ENCODE results near the gene NOL6.

The NOL6 gene

DNA sequence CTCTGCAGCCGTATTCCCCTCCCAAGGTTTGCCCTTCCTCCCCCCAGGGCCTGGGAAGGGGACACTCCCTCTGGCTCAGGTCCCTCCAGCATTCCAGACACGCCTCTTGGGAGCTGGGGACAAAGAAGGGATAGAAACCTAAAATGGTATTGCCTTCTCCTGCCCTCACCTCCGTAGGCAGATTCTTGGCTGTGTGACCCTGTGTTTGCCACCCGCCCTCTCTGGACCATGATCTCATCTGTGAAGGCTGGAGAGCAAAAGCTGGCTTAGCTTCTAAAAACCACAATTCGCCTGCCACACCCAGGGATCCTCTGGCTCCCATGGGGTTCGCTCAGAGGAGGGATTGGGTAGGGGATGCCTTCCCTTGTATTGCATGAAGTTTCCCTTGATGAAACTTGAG, 34.0 kb downstream of the NOL6 start:
- Histone ChIP-seq H2AFZ (ENCODE audit: low read depth, low read length) (no peak overlapping the region), H3K4me3 (ENCODE audit: low read depth in 1 of 2, low read length in 2 of 2) (no peak overlapping the region), H3K4me1 (ENCODE audit: insufficient read depth, low read length) (peaks cover 2% of the 10 kb centered on the region; the same call in 1 of the 2 replicates), H3K27ac (ENCODE audit: low read length) (no peak overlapping the region), H3K9ac (ENCODE audit: low read depth, low read length) (no peak overlapping the region), H3K36me3 (ENCODE audit: insufficient read depth, low read length) (no peaks in the 10 kb centered on the region), H4K20me1 (ENCODE audit: insufficient read depth, low read length) (no peaks in the 10 kb centered on the region), H3K79me2 (ENCODE audit: insufficient read depth, low read length) (no peaks in the 10 kb centered on the region), H3K9me3 (ENCODE audit: insufficient read depth, low read length, severe bottlenecking) (no peaks in the 10 kb centered on the region), H3K27me3 (ENCODE audit: insufficient read depth, low read length, poor library complexity) (no peaks in the 10 kb centered on the region), H3K4me2 (ENCODE audit: insufficient read depth, low read length) (no peak overlapping the region)
- no peak for ATAC-seq (ENCODE audit: insufficient read depth, low read depth)
- TF ChIP-seq EZH2 (IDR thresholded peaks at IDR 0.05; ENCODE audit: borderline replicate concordance, low read depth, low read length, severe bottlenecking), result no peak
- TF ChIP-seq, protein P1, sequence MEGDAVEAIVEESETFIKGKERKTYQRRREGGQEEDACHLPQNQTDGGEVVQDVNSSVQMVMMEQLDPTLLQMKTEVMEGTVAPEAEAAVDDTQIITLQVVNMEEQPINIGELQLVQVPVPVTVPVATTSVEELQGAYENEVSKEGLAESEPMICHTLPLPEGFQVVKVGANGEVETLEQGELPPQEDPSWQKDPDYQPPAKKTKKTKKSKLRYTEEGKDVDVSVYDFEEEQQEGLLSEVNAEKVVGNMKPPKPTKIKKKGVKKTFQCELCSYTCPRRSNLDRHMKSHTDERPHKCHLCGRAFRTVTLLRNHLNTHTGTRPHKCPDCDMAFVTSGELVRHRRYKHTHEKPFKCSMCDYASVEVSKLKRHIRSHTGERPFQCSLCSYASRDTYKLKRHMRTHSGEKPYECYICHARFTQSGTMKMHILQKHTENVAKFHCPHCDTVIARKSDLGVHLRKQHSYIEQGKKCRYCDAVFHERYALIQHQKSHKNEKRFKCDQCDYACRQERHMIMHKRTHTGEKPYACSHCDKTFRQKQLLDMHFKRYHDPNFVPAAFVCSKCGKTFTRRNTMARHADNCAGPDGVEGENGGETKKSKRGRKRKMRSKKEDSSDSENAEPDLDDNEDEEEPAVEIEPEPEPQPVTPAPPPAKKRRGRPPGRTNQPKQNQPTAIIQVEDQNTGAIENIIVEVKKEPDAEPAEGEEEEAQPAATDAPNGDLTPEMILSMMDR (IDR thresholded peaks at IDR 0.05; ENCODE audit: borderline replicate concordance, extremely low read depth, low read length, poor library complexity, severe bottlenecking), result no peak
- DNase-seq, result no peak

DNA sequence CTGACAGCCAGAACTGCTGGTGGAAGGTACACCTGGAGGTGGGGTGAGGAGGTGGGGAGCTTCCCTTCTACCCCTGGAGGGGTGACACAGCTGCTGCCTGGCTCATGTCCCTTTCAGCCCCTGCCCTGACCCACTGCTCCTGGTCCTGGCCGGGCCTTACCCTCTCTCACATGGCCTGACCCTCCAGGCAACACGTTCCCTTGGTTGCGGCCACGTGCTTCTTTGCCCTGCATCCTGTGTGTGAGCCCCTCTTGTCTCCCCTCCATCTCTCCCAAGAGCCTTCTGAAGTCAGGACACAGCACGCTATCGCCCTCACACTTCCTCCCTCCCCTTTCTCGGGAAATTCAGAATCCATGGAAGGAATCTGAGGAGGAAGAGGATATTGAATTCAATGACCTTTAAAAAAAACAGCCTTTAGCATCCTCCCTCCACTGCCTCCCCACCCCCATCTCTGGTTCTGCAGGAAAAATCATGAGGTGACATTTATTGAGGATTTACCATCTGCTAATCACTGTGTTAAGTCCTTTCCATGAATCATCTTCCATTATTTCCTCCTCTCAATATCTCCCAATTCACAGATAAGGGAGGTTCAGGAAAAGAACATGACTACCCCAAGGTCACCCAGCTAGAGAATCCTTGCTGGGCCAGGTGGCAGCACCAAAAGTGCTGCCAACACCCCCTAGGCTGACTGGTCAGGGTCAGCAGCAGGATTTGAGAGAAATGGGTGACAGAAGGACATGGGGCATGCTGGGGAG, 34.6 kb downstream of the NOL6 start:
- Histone ChIP-seq H3K36me3 (ENCODE audit: insufficient read depth, low read length) (no peaks in the 10 kb centered on the region), H3K4me2 (ENCODE audit: insufficient read depth, low read length) (no peak overlapping the region), H2AFZ (ENCODE audit: low read depth, low read length) (no peak overlapping the region), H3K4me1 (ENCODE audit: insufficient read depth, low read length) (no peaks in the 10 kb centered on the region), H3K4me3 (ENCODE audit: low read depth in 1 of 2, low read length in 2 of 2) (no peak overlapping the region), H3K27me3 (ENCODE audit: insufficient read depth, low read length, poor library complexity) (no peaks in the 10 kb centered on the region), H3K79me2 (ENCODE audit: insufficient read depth, low read length) (no peaks in the 10 kb centered on the region), H3K27ac (ENCODE audit: low read length) (no peak overlapping the region), H3K9ac (ENCODE audit: low read depth, low read length) (no peak overlapping the region), H4K20me1 (ENCODE audit: insufficient read depth, low read length) (no peaks in the 10 kb centered on the region), H3K9me3 (ENCODE audit: insufficient read depth, low read length, severe bottlenecking) (no peaks in the 10 kb centered on the region)
- no peak for TF ChIP-seq EZH2 (IDR thresholded peaks at IDR 0.05; ENCODE audit: borderline replicate concordance, low read depth, low read length, severe bottlenecking)
- TF ChIP-seq, protein P1 (IDR thresholded peaks at IDR 0.05; ENCODE audit: borderline replicate concordance, extremely low read depth, low read length, poor library complexity, severe bottlenecking), result no peak
- no peak for DNase-seq
- no peak for ATAC-seq (ENCODE audit: insufficient read depth, low read depth)

DNA sequence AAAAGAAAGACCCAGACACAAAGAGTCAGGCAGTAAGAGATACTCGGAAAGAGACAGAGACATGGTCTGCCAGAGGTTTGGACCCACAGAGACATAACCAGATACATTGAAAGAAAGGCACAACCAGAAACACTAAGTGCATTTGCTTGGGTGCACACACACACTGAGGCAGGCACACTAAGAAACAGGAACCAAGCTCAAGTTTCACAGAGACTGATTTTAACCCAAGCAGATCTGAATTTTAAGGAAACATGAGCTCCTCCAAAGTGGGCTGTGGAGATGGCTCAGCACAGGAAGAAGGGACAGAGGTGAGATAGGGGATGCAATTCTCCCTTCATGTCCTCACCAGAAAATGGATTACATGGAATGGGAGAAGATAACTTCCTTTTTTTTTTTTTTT, 35.8 kb downstream of the NOL6 start:
- Histone ChIP-seq H4K20me1 (ENCODE audit: insufficient read depth, low read length) (no peaks in the 10 kb centered on the region), H3K9me3 (ENCODE audit: insufficient read depth, low read length, severe bottlenecking) (no peaks in the 10 kb centered on the region), H3K4me1 (ENCODE audit: insufficient read depth, low read length) (no peaks in the 10 kb centered on the region), H3K36me3 (ENCODE audit: insufficient read depth, low read length) (no peaks in the 10 kb centered on the region), H3K4me2 (ENCODE audit: insufficient read depth, low read length) (no peak overlapping the region), H3K79me2 (ENCODE audit: insufficient read depth, low read length) (no peaks in the 10 kb centered on the region), H2AFZ (ENCODE audit: low read depth, low read length) (no peak overlapping the region), H3K9ac (ENCODE audit: low read depth, low read length) (no peak overlapping the region), H3K27me3 (ENCODE audit: insufficient read depth, low read length, poor library complexity) (no peaks in the 10 kb centered on the region), H3K27ac (ENCODE audit: low read length) (no peak overlapping the region), H3K4me3 (ENCODE audit: low read depth in 1 of 2, low read length in 2 of 2) (no peak overlapping the region)
- ATAC-seq (ENCODE audit: insufficient read depth, low read depth) (no peak), DNase-seq (no peak)
- TF ChIP-seq, protein P1 (IDR thresholded peaks at IDR 0.05; ENCODE audit: borderline replicate concordance, extremely low read depth, low read length, poor library complexity, severe bottlenecking), result no peak
- TF ChIP-seq EZH2 (IDR thresholded peaks at IDR 0.05; ENCODE audit: borderline replicate concordance, low read depth, low read length, severe bottlenecking), result no peak

Measured in DND-41 (cell line).